DOHH2 (cell line): ENCODE data around the gene LDAF1.

Source experiments
- H3F3A ChIP-seq: fragments of 200-600 bp; sonication (generic), shearing (Covaris generic); 2 replicates; pipeline ENCODE4 v1.6.0; 2016; ENCODE audit warnings: antibody characterized with exemption, mild to moderate bottlenecking; ENCODE audit not compliant: control insufficient read depth, insufficient read depth
- H3K27ac ChIP-seq: fragments of 200-600 bp; sonication (generic); 2 replicates; pipeline ENCODE4 v1.5.1; 2014; ENCODE audit warnings: low read depth, mild to moderate bottlenecking, low read length, moderate library complexity
- H3K27me3 ChIP-seq: fragments of 200-600 bp; sonication (generic); 2 replicates; pipeline ENCODE4 v1.6.1; 2014; ENCODE audit warnings: mild to moderate bottlenecking, low read length, mixed read lengths; ENCODE audit not compliant: control insufficient read depth
- H3K36me3 ChIP-seq: fragments of 200-600 bp; sonication (generic); 2 replicates; pipeline ENCODE4 v1.6.1; 2014; ENCODE audit warnings: mild to moderate bottlenecking, low read length, moderate library complexity, mixed read lengths; ENCODE audit not compliant: control insufficient read depth
- H3K4me1 ChIP-seq: fragments of 200-600 bp; sonication (generic); 2 replicates; pipeline ENCODE4 v1.6.1; 2014; ENCODE audit warnings: mild to moderate bottlenecking, low read length, mixed read lengths; ENCODE audit not compliant: control insufficient read depth
- H3K4me2 ChIP-seq: fragments of 200-600 bp; sonication (generic); 2 replicates; pipeline ENCODE4 v1.6.0; 2014; ENCODE audit warnings: mild to moderate bottlenecking, low read length, moderate library complexity
- H3K4me3 ChIP-seq: fragments of 200-600 bp; sonication (generic); 2 replicates; pipeline ENCODE4 v1.5.1; 2014; ENCODE audit warnings: mild to moderate bottlenecking, low read length, mixed read lengths
- H3K79me2 ChIP-seq: fragments of 200-600 bp; sonication (generic); 2 replicates; pipeline ENCODE4 v1.6.1; 2014; ENCODE audit warnings: mild to moderate bottlenecking, low read length, mixed read lengths; ENCODE audit not compliant: control insufficient read depth
- H3K9me2 ChIP-seq: fragments of 200-600 bp; sonication (generic); replicated peaks from 2 replicates; pipeline ENCODE4 v1.6.1; 2014; ENCODE audit warnings: mild to moderate bottlenecking, low read length, mixed read lengths; ENCODE audit not compliant: control insufficient read depth
- H3K9me3 ChIP-seq: fragments of 200-600 bp; sonication (generic); 2 replicates; pipeline ENCODE4 v1.6.1; 2014; ENCODE audit warnings: antibody characterized with exemption, low read length, mixed read lengths; ENCODE audit not compliant: control insufficient read depth, insufficient read depth
- H4K20me1 ChIP-seq: fragments of 200-600 bp; sonication (generic); 2 replicates; pipeline ENCODE4 v1.6.0; 2014; ENCODE audit warnings: low read depth, mild to moderate bottlenecking, antibody characterized with exemption, low read length, moderate library complexity; ENCODE audit not compliant: control insufficient read depth, insufficient read depth
- CTCF ChIP-seq: fragments of 200-600 bp; sonication (generic); IDR thresholded peaks from one replicate; pipeline ENCODE4 v1.5.1; 2014; ENCODE audit warnings: antibody characterized with exemption, mild to moderate bottlenecking, low read depth, low read length; ENCODE audit not compliant: poor library complexity, severe bottlenecking
- EZH2phosphoT487 ChIP-seq: fragments of 200-600 bp; sonication (generic); IDR thresholded peaks from 2 replicates; pipeline ENCODE4 v1.6.1; 2017; ENCODE audit warnings: borderline replicate concordance, mild to moderate bottlenecking, antibody characterized with exemption, low read length, moderate library complexity, mixed read lengths

Gene LDAF1

GRCh38 chr16:21208446-21209230 lies 50.2 kb downstream of the LDAF1 start:
- H3K79me2 ChIP-seq, result no peaks in the 10 kb centered on the region
- TF ChIP-seq EZH2phosphoT487, result no peak
- no peak for TF ChIP-seq CTCF

GRCh38 chr16:21211486-21211885 lies 53.0 kb downstream of the LDAF1 start, which contains the start of gene ZP2:
ZP2 (minus strand) TSS chr16:21211574; CDS start chr16:21211547, 27 bp downstream.
- TF ChIP-seq CTCF (no peak), EZH2phosphoT487 (no peak)
- no peaks in the 10 kb centered on the region for H3F3A ChIP-seq
- H3K36me3 ChIP-seq, result no peaks in the 10 kb centered on the region
- H4K20me1 ChIP-seq, result no peaks in the 10 kb centered on the region
- no peaks in the 10 kb centered on the region for H3K79me2 ChIP-seq
- H3K4me1 ChIP-seq, result no peaks in the 10 kb centered on the region
- no peaks in the 10 kb centered on the region for H3K9me3 ChIP-seq
- H3K4me3 ChIP-seq, result no peak within 1 kb of the TSS
- H3K4me2 ChIP-seq, result no peak within 1 kb of the TSS
- peaks cover 11% of the 10 kb centered on the region; the same call in 1 of the 2 replicates for H3K27me3 ChIP-seq
- H3K27ac ChIP-seq, result no peak within 1 kb of the TSS
- H3K9me2 ChIP-seq, result no peaks in the 10 kb centered on the region

More at GRCh38 chr16:21208446-21209230, 50.2 kb downstream of the LDAF1 start:
- Histone ChIP-seq H4K20me1 (no peaks in the 10 kb centered on the region), H3K4me2 (no peak overlapping the region), H3K27me3 (peaks cover 17% of the 10 kb centered on the region), H3K4me1 (no peaks in the 10 kb centered on the region), H3K9me2 (no peaks in the 10 kb centered on the region), H3K9me3 (no peaks in the 10 kb centered on the region), H3K36me3 (no peaks in the 10 kb centered on the region), H3F3A (no peaks in the 10 kb centered on the region), H3K4me3 (no peak overlapping the region), H3K27ac (no peak overlapping the region)

GRCh38 chr16:21214086-21214485 lies 55.6 kb downstream of the LDAF1 start:
- Histone ChIP-seq H4K20me1 (no peaks in the 10 kb centered on the region), H3K4me3 (no peak overlapping the region), H3K27me3 (peaks cover 6% of the 10 kb centered on the region), H3K4me1 (no peaks in the 10 kb centered on the region), H3K9me2 (no peaks in the 10 kb centered on the region), H3F3A (no peaks in the 10 kb centered on the region), H3K27ac (no peak overlapping the region), H3K9me3 (no peaks in the 10 kb centered on the region), H3K79me2 (no peaks in the 10 kb centered on the region), H3K36me3 (no peaks in the 10 kb centered on the region), H3K4me2 (no peak overlapping the region)
- TF ChIP-seq EZH2phosphoT487, result no peak
- no peak for TF ChIP-seq CTCF
